Stromal cell of bone marrow (primary cell): ENCODE results near the gene OR1S1.
"Not testable (repeated sequence)": the region's sequence is repeated elsewhere in the genome, so short reads cannot be mapped to it uniquely, and the experiment has no call there.

Source experiments
- DNase-seq: peaks from one replicate; pipeline ENCODE4 v3.0.0-alpha.2; 2012; ENCODE audit warnings: low read depth

The OR1S1 gene

DNA sequence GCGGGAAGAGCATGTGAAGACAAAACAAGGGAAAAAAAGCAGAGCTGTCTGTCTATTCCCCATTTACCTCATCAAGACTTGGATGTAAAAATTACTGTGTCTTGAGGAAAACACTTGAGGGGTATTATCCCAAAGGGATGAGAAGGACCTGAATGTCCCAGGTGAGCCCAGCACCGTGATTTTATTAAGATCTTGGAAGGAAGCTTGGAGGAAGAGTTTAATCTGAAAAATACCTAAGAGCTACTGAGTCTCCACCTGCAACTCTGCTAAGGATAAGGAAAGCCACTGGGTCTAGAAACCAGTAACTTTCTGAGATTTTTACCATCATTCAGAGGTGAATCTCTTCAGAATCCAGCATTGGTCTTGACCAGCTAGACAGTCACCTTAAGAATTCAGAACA, at the start of gene OR1S1:
OR1S1 (plus strand) TSS at position 301 of the 400 bp plus-strand sequence.
- not testable (repeated sequence) for DNase-seq

DNA sequence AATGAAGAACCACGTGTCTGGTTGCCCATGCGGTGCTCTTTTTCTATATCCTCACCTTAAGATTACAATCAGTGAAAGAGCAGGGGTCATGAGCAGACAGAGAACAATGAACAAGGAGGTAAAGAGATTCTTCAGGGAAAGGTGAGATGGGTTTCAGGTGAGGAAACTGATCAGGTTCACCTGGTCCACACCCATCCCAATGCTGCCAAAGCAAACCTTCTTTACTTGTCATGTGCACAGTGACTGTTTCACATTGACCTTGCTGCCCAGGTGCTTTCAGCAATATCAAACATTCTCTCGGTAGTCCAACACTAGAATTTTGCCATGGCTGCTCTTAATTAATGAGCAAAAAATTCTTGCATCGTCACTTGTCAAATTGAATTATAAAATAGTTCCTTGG, 48.1 kb upstream of the OR1S1 start:
- DNase-seq, result no peak

DNA sequence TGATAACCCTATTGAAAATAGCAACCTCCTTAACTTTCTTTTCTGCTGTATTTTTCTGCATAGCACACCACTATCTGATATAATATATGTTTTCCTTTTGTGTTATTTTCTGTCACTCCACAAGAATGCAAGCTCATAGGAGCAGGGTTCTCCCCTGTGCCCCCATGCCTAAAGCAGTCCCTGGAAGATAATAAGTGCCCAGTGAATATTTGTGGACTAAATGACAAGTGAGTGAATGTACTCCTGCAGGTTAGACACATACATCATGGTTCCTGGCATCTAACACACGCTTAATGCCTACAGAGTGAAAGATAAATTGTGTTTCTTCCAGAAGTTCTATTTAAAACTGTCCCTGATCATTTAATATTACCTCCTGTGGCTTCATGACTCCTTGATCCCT, 47.5 kb upstream of the OR1S1 start:
- no peak for DNase-seq

DNA sequence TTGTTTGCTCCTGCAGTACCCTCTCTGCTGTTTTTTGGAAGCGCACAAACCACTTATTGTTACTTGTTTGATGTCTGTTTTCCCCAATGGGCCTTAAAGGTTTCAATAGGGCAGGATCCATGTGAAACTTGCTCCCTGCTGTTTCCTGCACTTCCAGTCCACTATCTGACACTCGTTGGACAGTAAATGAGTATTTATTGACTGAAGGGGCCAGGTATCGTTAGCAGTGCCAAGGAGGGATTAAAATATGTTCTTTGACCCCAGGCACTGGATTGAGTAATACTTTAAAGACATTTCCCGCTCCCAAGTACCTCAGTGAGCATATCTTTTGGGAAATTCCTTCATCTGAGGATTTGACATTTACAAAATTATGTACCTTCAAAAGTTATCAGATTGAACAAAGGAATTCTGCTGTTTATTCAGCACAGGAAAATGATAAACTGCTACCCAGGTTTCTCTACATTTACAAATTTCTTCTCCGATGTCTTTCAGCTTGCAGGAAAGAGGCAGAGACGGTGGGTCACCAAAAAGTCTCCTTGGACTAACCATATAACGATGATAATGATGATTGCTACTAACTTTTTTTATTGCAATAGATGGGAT, 46.9 kb upstream of the OR1S1 start:
- no peak for DNase-seq

DNA sequence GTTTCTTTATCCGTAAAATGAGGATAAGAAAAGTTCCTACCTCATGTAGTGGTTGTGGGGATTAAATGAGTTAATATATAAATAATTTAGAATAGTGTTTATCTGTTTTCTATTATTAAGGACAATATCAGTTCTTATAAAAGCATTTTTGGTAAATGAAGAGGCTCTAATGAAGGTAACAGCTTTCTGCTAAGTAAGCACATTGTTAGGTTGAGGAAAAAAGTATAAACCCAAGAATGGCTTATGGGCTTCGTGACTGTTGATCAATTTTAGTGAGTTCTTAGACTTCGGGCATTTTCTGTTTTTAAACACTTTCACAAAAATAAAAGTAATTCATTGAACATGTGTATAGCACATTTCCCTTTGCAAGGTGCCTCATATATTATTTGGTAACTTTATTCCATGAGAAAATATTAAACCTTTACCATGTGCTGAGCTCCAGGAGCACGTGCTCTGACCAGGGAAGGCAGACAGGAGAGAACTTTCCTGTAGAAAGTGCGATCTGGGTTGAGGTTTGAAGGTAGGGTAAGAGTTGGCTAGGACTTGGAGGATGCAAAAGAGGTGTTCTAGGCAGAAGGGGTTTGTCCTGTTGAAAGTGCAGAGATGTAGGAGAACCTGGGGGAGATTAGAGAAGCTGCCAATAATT, 35.0 kb upstream of the OR1S1 start:
- no peak for DNase-seq

DNA sequence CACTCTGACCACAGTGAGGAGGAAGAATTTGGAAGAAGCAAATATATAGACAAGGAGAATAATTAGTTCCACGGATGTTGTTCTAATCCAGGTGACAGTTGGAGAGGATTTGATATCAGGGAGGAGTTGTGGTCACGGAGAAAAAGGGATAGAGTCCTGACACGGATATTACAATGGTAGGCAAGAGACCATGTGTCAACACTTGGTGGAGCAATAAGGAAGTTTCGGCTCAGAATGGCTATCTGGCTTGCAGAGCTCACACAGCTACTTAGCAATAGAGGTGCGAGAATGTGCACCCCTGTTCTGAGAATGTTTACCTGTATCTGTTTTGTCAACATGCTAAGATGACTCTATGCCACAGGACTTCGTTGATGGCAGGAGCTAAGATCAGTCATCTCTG, 34.1 kb upstream of the OR1S1 start:
- no peak for DNase-seq

DNA sequence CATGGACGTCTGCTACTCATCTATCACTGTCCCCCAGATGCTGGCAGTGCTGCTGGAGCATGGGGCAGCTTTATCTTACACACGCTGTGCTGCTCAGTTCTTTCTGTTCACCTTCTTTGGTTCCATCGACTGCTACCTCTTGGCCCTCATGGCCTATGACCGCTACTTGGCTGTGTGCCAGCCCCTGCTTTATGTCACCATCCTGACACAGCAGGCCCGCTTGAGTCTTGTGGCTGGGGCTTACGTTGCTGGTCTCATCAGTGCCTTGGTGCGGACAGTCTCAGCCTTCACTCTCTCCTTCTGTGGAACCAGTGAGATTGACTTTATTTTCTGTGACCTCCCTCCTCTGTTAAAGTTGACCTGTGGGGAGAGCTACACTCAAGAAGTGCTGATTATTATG, 32.9 kb upstream of the OR1S1 start:
- DNase-seq, result no peak

DNA sequence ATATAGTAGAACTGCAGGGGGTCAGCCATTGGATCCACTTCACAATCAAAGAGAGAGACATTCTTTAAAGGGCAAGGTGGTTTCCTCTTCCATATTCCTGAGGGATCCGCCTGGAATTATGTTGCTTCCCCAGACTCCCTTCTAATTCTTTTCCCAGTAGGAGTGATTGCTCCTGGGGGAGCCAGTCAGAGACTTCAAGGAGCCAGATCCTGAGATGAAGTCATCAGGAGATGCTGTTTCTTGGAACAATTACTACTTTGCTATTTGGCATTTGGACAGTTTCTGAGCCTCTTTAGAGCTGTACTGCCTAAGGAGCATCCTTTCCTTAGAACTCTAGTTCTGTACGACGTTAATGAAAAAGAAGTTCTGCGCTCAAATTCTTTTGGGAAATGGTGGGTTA, 25.6 kb upstream of the OR1S1 start:
- no peak for DNase-seq

DNA sequence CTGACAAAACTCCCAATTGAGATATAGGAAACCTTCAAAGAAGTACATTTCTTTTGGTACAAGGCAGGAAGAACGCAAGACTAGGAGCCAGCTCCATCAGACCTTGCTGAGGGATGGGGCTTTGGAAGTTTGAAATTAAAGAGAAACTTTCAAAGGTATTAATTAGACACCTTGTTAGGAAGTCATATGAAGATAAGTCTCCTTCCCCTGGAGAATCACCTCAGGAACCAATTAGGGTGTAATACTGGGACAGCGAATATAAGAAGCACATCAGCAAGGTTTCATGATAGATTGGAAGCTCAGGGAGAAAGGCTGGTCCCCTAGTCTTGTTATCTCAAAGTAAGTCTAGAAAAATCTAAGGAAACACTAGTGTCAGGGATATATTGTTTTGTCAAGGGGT, 23.8 kb upstream of the OR1S1 start, which contains the start of gene OR9Q2:
OR9Q2 (plus strand) TSS at position 301 of the 400 bp plus-strand sequence. CDS start 1,421 bp downstream, outside the sequence.
- no peak for DNase-seq

DNA sequence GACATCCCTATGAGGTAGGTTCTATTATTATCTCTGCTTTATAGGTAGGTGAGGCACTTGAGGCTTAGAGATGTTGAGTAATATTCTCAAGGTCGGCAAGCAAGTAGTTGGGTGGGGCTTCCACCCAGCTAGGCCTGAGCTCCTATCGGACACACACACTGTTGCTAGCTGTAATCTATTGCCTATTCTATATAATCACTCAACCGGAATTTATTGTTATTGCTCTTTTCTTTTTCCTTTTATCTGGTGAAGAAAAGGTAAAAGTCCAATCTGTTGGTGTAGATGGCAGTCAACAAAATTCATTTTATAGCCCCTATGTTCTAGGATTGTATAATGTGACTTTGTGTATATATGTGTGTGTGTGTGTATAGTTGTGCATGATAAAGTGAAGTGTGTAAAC, 20.3 kb upstream of the OR1S1 start:
- DNase-seq, result no peak

DNA sequence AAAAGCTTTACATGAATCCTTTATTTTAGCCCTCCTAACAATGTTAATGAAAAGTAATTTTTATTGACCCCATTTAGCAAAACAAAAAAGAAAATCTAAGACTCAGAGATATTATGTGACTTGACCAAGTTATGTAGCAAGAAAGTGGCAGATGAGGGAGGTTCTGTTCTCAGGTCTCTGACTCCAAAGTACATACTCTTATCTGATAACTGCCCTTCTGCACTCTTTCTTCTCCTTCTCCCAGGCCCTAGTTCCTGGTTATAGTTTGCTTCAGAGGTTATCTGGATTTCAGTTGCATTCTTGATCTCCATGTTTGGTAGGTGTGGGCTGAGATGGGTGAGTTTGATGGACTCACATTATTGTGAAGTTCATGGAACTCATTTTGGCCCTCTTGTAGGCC, 19.1 kb upstream of the OR1S1 start:
- DNase-seq, result no peak

DNA sequence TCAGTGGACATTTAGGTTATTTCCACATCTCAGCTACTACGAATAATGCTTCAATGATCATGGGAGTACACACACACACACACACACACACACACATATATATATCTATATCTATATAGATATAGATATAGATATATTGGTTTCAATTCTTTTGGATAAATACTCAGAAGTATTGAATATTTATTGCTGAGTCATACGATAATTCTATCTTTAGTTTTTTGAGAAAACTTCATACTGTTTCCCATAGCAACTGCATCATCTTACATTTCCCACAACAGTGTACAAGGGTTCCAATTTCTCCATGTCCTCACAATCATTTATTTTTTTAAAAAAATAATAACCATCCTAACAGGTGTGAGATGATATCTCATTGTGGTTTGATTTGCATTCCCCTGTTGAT, 16.6 kb upstream of the OR1S1 start:
- no peak for DNase-seq

DNA sequence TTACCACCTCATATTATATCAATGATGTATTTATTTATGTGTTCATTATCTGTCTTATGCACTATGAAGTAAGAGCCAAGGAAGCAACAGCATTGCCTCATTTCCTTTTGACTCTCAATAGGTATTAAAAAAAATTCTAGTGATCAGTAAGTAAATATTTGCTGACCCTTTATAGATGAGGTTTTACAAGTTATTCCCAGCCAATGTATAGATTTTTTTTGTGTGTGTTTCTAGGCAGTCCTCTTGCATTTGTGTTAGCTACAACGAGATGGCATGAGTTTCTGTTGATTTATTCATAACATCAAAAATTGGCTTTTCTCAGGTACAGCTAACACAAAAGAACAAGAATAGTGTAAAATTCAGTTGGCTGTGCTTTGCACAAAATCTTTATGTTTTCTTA, 13.2 kb upstream of the OR1S1 start:
- no peak for DNase-seq

DNA sequence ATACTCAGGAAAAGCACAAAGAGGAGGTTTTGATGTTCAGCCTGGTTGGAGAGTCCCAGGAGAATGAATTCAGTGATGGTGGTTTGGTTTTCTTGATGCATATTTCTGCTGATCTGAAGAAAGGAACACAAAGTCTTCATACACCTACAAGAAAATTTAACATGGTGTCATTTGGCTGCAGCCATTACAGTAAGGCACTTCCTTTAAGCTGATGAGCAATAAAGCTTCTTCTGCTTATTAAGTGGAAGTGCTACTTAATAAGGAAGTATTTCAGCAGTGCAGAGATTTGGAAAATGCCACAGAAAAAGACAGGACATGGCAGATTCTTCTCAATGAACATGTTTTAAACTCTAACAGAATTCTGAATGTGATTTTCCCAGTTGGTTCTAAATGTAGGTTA, 8.5 kb upstream of the OR1S1 start, which contains the start of gene OR1S2:
OR1S2 (minus strand) TSS at position 101 of the 400 bp plus-strand sequence; CDS start at position 101, 0 bp downstream.
- DNase-seq, result no peak

DNA sequence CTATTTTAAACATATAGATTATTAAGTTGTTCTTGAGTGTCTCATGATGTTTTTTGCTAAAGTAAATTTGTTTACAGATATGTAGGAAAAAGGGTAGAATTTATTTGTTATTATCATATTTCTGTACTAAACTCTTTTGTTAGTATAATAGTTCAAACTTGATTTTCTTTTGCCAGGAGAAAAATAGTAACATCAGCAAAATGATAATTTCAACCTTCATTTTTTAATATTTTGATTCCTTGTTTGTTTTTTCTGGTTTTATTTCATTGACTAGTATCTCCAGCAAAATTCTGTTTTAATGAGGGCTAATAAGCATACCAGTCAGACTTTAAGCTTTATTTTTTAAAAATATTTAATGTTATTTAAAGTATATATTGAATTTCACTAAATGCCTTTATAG, 4.0 kb downstream of the OR1S1 start:
- DNase-seq, result no peak

DNA sequence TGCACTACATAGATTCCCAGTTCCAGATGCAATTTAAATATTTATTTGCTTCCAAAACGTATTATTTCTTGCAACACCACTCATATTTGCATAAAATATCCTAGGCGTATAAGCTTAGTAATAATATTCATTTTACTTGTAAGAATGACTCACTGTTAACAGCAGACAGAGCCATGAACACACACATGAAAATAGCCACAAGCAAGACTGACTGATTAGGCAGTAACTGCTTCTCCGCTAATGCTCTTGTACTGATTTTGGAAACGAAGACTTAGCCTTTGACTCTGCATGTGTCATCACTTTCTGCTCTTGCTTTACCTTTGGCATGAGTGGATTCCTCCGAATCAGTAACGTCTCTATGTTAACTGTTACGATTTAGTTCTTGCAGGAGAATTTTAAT, 10.2 kb downstream of the OR1S1 start:
- DNase-seq, result no peak

DNA sequence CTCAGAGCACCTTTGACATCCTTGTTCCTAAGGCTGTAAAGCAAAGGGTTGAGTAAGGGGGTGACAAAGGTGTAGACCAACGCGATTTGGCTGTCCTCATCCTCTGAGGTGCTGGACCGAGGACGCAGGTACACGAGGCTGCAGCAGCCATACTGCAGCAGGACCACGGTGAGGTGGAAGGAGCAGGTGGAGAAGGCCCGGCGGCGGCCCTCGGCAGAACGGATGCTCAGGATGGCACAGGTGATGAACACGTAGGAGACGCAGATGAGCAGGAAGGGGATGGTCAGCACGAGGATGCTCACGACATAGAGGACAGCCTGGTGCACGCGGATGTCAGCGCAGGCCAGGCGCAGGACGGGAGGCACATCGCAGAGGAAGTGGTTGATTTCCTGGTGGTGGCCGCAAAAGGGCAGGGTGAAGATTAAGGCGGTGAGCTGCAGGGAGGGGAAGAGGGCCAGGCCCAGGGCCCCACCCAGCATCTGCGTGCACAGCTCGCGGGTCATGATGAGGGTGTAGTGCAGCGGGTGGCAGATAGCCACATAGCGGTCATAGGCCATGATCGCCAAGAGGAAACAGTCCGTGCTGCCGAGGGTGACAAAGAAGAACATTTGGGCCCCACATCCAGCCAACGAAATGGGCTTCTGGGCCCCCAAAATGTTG, 15.6 kb downstream of the OR1S1 start:
- DNase-seq, result no peak

DNA sequence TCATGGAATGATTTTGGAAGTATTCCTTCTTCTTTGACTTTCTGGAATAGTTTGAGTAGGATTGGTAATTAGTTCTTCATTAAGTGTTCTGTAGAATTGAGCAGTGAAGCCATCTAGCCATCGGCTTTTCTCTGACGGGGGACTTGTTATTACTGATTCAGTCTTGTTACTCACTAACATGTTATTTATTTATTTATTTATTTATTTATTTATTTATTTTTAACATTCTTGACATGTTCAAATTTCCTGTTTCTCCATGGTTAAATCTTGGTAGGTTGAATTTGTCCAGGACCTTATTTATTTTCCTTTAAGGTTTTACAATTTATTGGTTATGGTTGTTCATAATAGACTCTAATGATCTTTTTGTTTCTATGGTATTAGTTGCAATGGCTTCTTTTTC, 31.4 kb downstream of the OR1S1 start:
- no peak for DNase-seq

DNA sequence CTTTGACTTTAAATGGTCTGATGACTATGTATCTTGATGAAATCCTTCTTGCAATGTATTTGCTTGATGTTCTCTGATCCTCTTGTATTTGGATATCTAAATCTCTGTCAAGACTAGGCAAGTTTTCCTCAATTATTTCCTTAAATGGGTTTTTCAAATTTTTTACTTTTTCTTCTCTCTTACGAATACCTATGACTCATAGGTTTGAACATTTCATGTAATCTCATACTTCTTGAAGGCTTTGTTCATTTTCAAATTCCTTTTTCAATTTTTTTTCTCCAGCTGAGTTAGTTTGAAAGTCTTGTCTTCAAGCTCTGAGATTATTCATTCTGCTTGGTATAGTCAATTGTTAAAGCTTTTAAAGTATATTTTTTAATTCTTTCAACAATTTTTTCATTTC, 42.4 kb downstream of the OR1S1 start:
- DNase-seq, result no peak

DNA sequence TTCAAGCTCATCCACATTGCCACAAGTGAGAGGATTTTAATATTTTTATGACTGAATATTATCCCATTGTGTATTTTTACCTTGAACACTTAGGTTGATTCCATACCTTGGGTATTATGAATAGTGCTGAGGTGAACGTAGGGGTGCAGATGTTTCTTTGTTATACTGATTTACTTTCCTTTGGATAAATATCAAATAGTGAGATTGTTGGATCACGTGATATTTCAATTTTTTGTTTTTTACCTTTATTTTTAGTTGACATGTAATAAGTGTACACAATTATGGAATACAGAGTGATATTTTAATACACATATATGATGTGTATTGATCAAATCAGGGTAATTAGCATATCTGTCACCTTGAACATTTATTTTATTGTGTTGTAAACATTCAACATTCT, 47.5 kb downstream of the OR1S1 start:
- no peak for DNase-seq
